A549 (cell line): ENCODE results near the gene EBF3. TPM values are rescaled to one million over a fixed set of nuclear protein-coding genes. Genes with fewer than 3 reads are reported as not detected.

Experiments
- ATAC-seq, 2 experiments: fragments of 200-7000 bp in 1 of 2; fragments of >200 bp in 1 of 2; cut with Nextera tagmentation in 1 of 2; cut with Tn5 transposase in 1 of 2; 3 replicates each; pipeline versions ENCODE4 v1.8.0 to v1.9.1; 2018 to 2020; ENCODE audit warnings: mild to moderate bottlenecking in 1 of 2, moderate library complexity in 1 of 2
- CTCF ChIA-PET: fragments of 300-600 bp; sonication (Branson Sonifier 250); formaldehyde crosslinking; extraction: SDS; loops from one replicate; lab custom pipeline; 2021; ENCODE audit warnings: antibody characterized with exemption, inconsistent platforms; lab: Yijun Ruan, JAX
- POLR2A ChIA-PET: fragments of 350-600 bp; formaldehyde crosslinking; extraction: SDS; loops from one replicate; lab custom pipeline; 2021; ENCODE audit warnings: antibody characterized with exemption, inconsistent platforms; lab: Yijun Ruan, JAX
- DNase-seq, 2 experiments: peaks; one replicate each; pipeline versions ENCODE4 v3.0.0 to v3.0.0-alpha.2; 2011 to 2016; ENCODE audit warnings: low read depth in 1 of 2, low spot score in 1 of 2
- FAIRE-seq: peaks from 2 replicates; lab custom pipeline; 2011; peaks lifted over from hg19 to GRCh38; lab: Jason Lieb, UNC
- H3K27ac ChIP-seq, 2 experiments: fragments of >200 bp; sonication (Bioruptor Twin); formaldehyde crosslinking; 3 replicates each; pipeline ENCODE4 v1.5.1; 2016 to 2017
- H3K4me1 ChIP-seq: fragments of >200 bp; sonication (Bioruptor Twin); formaldehyde crosslinking; 3 replicates; pipeline ENCODE4 v1.6.1; 2016
- H3K4me2 ChIP-seq: fragments of >200 bp; sonication (Bioruptor Twin); formaldehyde crosslinking; 3 replicates; pipeline ENCODE4 v1.6.1; 2016
- H3K4me3 ChIP-seq: fragments of >200 bp; sonication (Bioruptor Twin); formaldehyde crosslinking; 3 replicates; pipeline ENCODE4 v1.5.1; 2016
- H3K9me3 ChIP-seq: fragments of >200 bp; sonication (Bioruptor Twin); formaldehyde crosslinking; 3 replicates; pipeline ENCODE4 v1.6.1; 2016
- CHD2 ChIP-seq: fragments of 150-350 bp; IDR thresholded peaks from 2 replicates; pipeline ENCODE4 v1.6.1; 2014; ENCODE audit warnings: low read length; ENCODE audit not compliant: partially characterized antibody
- CHD4 ChIP-seq: fragments of 200-600 bp; sonication (generic); IDR thresholded peaks from 2 replicates; pipeline ENCODE4 v1.6.1; 2016; ENCODE audit warnings: antibody characterized with exemption, mild to moderate bottlenecking, borderline replicate concordance
- ESRRA ChIP-seq: fragments of 150-350 bp; IDR thresholded peaks from 2 replicates; pipeline ENCODE4 v1.6.1; 2014; ENCODE audit warnings: mild to moderate bottlenecking, low read length, borderline replicate concordance
- FOSB ChIP-seq: fragments of 250-450 bp; sonication (Bioruptor Pico); IDR thresholded peaks from 2 replicates; pipeline ENCODE4 v1.5.0; 2020; ENCODE audit warnings: mild to moderate bottlenecking, moderate library complexity
- FOXS1 ChIP-seq: fragments of 250-450 bp; sonication (Bioruptor Pico); IDR thresholded peaks from 2 replicates; pipeline ENCODE4 v1.5.0; 2020; ENCODE audit warnings: mild to moderate bottlenecking, moderate library complexity
- GATA3 ChIP-seq: IDR thresholded peaks from 2 replicates; pipeline ENCODE4 v1.6.1; 2012; ENCODE audit warnings: borderline replicate concordance
- JUN ChIP-seq, 2 experiments: fragments of >200 bp; sonication (Bioruptor Twin); formaldehyde crosslinking; IDR thresholded peaks; 2 replicates in 1 of 2; 3 replicates in 1 of 2; pipeline ENCODE4 v1.6.1; 2016 to 2017
- KDM1A ChIP-seq: fragments of 200-600 bp; sonication (generic); IDR thresholded peaks from 2 replicates; pipeline ENCODE4 v1.6.1; 2016; ENCODE audit warnings: low read depth, mild to moderate bottlenecking
- MYC ChIP-seq: IDR thresholded peaks from 2 replicates; pipeline ENCODE4 v1.6.1; 2012; ENCODE audit warnings: mild to moderate bottlenecking, inconsistent platforms, low read length, improper control_type of control experiment, borderline replicate concordance
- NR3C1 ChIP-seq: fragments of >200 bp; sonication (Bioruptor Twin); formaldehyde crosslinking; IDR thresholded peaks from 3 replicates; pipeline ENCODE4 v1.6.1; 2017
- PHF8 ChIP-seq: fragments of 200-600 bp; sonication (generic); IDR thresholded peaks from 2 replicates; pipeline ENCODE4 v1.6.1; 2016; ENCODE audit warnings: low read depth, mild to moderate bottlenecking, antibody characterized with exemption, moderate library complexity, borderline replicate concordance
- RAD21 ChIP-seq, 2 experiments: fragments of >200 bp in 1 of 2; sonication (Bioruptor Twin) in 1 of 2; formaldehyde crosslinking in 1 of 2; IDR thresholded peaks in 1 of 2; conservative IDR thresholded peaks in 1 of 2; 2 replicates in 1 of 2; 3 replicates in 1 of 2; pipeline ENCODE4 v1.6.1; 2012 to 2018; ENCODE audit warnings: inconsistent platforms in 1 of 2
- RARB ChIP-seq: fragments of 250-450 bp; sonication (Bioruptor Pico); IDR thresholded peaks from 2 replicates; pipeline ENCODE4 v1.8.0; 2021; ENCODE audit warnings: mild to moderate bottlenecking, moderate library complexity
- SREBF2 ChIP-seq: fragments of 450-650 bp; IDR thresholded peaks from 2 replicates; pipeline ENCODE4 v1.6.1; 2014; ENCODE audit warnings: mild to moderate bottlenecking, moderate library complexity
- TP53 ChIP-seq: fragments of 250-450 bp; sonication (Bioruptor Pico); IDR thresholded peaks from 2 replicates; pipeline ENCODE4 v1.5.0; 2021; ENCODE audit warnings: mild to moderate bottlenecking, moderate library complexity
- ZFP36 ChIP-seq: fragments of 450-650 bp; IDR thresholded peaks from 2 replicates; pipeline ENCODE4 v1.6.1; 2014; ENCODE audit warnings: borderline replicate concordance; ENCODE audit not compliant: partially characterized antibody
- ZNF302 ChIP-seq: fragments of 250-450 bp; sonication (Bioruptor Pico); IDR thresholded peaks from 2 replicates; pipeline ENCODE4 v1.9.0; 2021; ENCODE audit warnings: inconsistent platforms, mild to moderate bottlenecking, moderate library complexity
- ZSCAN20 ChIP-seq: fragments of 250-450 bp; sonication (Bioruptor Pico); IDR thresholded peaks from 2 replicates; pipeline ENCODE4 v1.8.0; 2022; ENCODE audit warnings: mild to moderate bottlenecking, moderate library complexity
- WGBS: methylation state at CpG from one replicate; pipeline ENCODE4 v1.1.6; 2017; ENCODE audit errors: missing lambda C conversion rate; 5-methylcytosine and 5-hydroxymethylcytosine counted together
- polyA plus RNA-seq, 4 experiments: library from polyadenylated mRNA; depleted of rRNA in 3 of 4; stranded (reverse); fragments of >200 nt; fragmentation: RNase III in 1 of 4; extraction: RNeasy Plus Mini Kit Qiagen cat#74134 plus additional on column Dnase treatment in 1 of 4; gene quantifications; 2 replicates in 3 of 4; 3 replicates in 1 of 4; pipeline ENCODE4 v1.2.3, GENCODE V29; 2011 to 2017
- TF ChIP-seq, protein P1 (sequence below): IDR thresholded peaks from 2 replicates; pipeline ENCODE4 v1.6.1; 2012
- TF ChIP-seq, protein P2 (sequence below): fragments of 250-450 bp; sonication (Bioruptor Pico); IDR thresholded peaks from 2 replicates; pipeline ENCODE4 v1.5.0; 2020; ENCODE audit warnings: low read depth, mild to moderate bottlenecking, moderate library complexity
- TF ChIP-seq, protein P3 (sequence below): fragments of >200 bp; sonication (Bioruptor Twin); formaldehyde crosslinking; IDR thresholded peaks from 3 replicates; pipeline ENCODE4 v1.6.1; 2016
- TF ChIP-seq, protein P4 (sequence below): IDR thresholded peaks from 2 replicates; pipeline ENCODE4 v1.6.1; 2012
- TF ChIP-seq, protein P5 (sequence below): fragments of 150-350 bp; IDR thresholded peaks from 2 replicates; pipeline ENCODE4 v1.6.1; 2014; ENCODE audit warnings: low read depth, mild to moderate bottlenecking, low read length

Gene EBF3
- polyA plus RNA-seq, 2 of the 4 experiments (the other 2 are of a cell fraction) = 0.12 TPM; not detected in 1

DNA sequence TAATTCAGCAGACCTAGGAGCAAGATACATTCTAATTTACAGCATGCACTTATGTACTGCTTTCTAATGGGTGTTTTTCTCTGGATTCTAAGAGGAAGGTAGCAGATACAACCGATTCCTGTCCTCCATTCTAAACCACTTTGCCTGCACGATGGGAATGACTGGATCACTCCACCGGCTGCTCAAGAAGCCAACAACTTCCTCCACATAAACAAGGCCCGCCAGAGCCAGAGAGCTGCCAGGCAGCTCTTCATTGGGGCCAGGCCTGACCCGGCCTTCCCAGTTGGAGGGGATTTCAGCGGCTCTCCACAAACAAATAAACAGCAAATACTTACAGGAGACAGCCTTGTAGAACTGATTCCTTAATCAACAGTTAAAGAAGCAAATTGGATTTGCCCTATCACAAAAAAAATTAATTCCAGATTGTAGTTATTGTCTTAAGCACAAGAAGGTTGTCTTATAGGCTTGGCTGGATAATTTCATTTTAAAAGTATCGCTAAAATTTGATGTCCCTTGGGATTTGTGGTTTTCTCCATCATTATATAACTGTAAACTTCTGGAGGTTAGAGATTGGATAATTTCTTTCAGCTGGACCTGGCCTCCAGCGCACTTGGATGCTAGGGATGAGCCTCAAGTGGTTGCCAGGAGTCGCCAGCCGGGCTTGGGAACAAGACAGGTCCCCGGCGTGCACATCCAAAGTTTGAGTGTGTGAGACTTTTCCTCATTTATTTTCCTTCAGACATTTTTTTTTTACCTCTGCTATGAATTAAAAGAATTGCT is 20.9 kb downstream of the EBF3 start:
- Histone ChIP-seq H3K4me2 (no peak overlapping the region), H3K27ac (no peak overlapping the region), H3K9me3 (no peaks in the 10 kb centered on the region), H3K4me1 (no peaks in the 10 kb centered on the region), H3K4me3 (no peak overlapping the region)
- TF ChIP-seq CHD2 = no peak
- DNase-seq = no peak
- CTCF ChIA-PET = no interaction called here
- POLR2A ChIA-PET = no interaction called here
- ATAC-seq = no peak
- FAIRE-seq = no peak
- 75% methylated on average over 12 of the region's 12 CpGs for WGBS

DNA sequence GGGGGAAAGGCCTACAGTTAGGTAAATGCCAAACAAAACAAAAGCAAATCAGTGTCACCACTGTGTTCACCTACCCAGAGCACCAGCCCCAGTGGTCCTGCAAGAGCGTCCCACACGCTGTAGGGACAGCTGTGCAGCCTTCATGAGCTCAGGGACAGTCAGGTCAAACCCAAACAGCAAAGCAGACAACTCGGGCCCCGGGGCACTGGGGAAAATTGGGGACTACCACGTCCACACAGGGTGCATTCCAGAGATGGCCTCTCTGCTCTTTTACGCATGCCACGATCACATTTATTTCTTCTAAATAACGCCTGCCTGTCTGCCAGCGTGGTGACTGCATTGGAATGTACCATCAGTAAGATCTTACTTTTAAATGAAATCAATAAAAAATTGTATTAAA is 21.7 kb downstream of the EBF3 start:
- DNase-seq (no peak), ATAC-seq (no peak), FAIRE-seq (no peak)
- Histone ChIP-seq H3K9me3 (no peaks in the 10 kb centered on the region), H3K4me2 (no peak overlapping the region), H3K4me1 (no peaks in the 10 kb centered on the region), H3K4me3 (no peak overlapping the region), H3K27ac (no peak overlapping the region)
- ChIA-PET POLR2A (no interaction called here), CTCF (no interaction called here)
- 73% methylated on average over 9 of the region's 9 CpGs for WGBS
- TF ChIP-seq FOSB (CRISPR knock-in tag) (no peak), ZFP36 (no peak), CHD4 (no peak), RAD21 (conservative IDR thresholded peaks at IDR 0.05 in 1 of 2, IDR thresholded peaks at IDR 0.05 in 1 of 2) (no peak), FOXS1 (CRISPR knock-in tag) (no peak), TP53 (no peak), RARB (no peak), CHD2 (no peak), GATA3 (no peak), SREBF2 (no peak), ESRRA (no peak), KDM1A (no peak), MYC (no peak), ZSCAN20 (CRISPR knock-in tag) (no peak), PHF8 (no peak)
- TF ChIP-seq, protein P1, sequence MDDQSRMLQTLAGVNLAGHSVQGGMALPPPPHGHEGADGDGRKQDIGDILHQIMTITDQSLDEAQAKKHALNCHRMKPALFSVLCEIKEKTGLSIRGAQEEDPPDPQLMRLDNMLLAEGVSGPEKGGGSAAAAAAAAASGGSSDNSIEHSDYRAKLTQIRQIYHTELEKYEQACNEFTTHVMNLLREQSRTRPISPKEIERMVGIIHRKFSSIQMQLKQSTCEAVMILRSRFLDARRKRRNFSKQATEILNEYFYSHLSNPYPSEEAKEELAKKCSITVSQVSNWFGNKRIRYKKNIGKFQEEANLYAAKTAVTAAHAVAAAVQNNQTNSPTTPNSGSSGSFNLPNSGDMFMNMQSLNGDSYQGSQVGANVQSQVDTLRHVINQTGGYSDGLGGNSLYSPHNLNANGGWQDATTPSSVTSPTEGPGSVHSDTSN = no peak
- TF ChIP-seq, protein P2, sequence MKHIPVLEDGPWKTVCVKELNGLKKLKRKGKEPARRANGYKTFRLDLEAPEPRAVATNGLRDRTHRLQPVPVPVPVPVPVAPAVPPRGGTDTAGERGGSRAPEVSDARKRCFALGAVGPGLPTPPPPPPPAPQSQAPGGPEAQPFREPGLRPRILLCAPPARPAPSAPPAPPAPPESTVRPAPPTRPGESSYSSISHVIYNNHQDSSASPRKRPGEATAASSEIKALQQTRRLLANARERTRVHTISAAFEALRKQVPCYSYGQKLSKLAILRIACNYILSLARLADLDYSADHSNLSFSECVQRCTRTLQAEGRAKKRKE (CRISPR knock-in tag) = no peak
- TF ChIP-seq, protein P3, sequence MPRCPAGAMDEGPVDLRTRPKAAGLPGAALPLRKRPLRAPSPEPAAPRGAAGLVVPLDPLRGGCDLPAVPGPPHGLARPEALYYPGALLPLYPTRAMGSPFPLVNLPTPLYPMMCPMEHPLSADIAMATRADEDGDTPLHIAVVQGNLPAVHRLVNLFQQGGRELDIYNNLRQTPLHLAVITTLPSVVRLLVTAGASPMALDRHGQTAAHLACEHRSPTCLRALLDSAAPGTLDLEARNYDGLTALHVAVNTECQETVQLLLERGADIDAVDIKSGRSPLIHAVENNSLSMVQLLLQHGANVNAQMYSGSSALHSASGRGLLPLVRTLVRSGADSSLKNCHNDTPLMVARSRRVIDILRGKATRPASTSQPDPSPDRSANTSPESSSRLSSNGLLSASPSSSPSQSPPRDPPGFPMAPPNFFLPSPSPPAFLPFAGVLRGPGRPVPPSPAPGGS = no peak
- TF ChIP-seq, protein P4, sequence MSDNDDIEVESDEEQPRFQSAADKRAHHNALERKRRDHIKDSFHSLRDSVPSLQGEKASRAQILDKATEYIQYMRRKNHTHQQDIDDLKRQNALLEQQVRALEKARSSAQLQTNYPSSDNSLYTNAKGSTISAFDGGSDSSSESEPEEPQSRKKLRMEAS = no peak
- TF ChIP-seq, protein P5, sequence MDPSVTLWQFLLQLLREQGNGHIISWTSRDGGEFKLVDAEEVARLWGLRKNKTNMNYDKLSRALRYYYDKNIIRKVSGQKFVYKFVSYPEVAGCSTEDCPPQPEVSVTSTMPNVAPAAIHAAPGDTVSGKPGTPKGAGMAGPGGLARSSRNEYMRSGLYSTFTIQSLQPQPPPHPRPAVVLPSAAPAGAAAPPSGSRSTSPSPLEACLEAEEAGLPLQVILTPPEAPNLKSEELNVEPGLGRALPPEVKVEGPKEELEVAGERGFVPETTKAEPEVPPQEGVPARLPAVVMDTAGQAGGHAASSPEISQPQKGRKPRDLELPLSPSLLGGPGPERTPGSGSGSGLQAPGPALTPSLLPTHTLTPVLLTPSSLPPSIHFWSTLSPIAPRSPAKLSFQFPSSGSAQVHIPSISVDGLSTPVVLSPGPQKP = no peak

DNA sequence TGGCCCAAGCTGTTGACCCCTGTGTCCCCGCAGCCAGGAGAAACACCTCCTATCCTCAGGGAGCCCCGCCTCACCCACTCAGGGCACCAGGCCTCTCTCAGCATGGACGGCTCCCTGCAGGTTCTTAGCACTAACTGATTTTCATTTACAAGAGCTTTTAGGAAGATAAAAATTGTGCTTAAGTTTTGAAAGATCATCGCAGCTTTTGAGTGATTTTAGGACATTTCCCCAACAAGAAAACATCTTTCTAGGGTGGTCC is 22.1 kb downstream of the EBF3 start:
- Histone ChIP-seq H3K27ac (no peak overlapping the region), H3K4me2 (no peak overlapping the region), H3K4me1 (no peaks in the 10 kb centered on the region), H3K4me3 (no peak overlapping the region), H3K9me3 (no peaks in the 10 kb centered on the region)
- CTCF ChIA-PET = no interaction called here
- WGBS = 78% methylated on average over 4 of the region's 4 CpGs
- DNase-seq = no peak
- TF ChIP-seq JUN (IDR thresholded peaks at IDR 0.05) (no peak), ZNF302 (no peak), NR3C1 (no peak), SREBF2 (no peak)
- TF ChIP-seq, protein P4 = no peak
- POLR2A ChIA-PET = no interaction called here
- no peak for ATAC-seq
- FAIRE-seq = no peak
